HG03571 (cell line): Measurements from ENCODE around the gene DPAGT1.
A peak's percentile ranks its signal among the peaks of the same experiment; 100 is the strongest.

Source experiments
- ATAC-seq: cut with Tn5 transposase; IDR thresholded peaks from one replicate; pipeline ENCODE4 v1.9.1; 2021; ENCODE audit not compliant: unreplicated experiment

Gene DPAGT1

DNA sequence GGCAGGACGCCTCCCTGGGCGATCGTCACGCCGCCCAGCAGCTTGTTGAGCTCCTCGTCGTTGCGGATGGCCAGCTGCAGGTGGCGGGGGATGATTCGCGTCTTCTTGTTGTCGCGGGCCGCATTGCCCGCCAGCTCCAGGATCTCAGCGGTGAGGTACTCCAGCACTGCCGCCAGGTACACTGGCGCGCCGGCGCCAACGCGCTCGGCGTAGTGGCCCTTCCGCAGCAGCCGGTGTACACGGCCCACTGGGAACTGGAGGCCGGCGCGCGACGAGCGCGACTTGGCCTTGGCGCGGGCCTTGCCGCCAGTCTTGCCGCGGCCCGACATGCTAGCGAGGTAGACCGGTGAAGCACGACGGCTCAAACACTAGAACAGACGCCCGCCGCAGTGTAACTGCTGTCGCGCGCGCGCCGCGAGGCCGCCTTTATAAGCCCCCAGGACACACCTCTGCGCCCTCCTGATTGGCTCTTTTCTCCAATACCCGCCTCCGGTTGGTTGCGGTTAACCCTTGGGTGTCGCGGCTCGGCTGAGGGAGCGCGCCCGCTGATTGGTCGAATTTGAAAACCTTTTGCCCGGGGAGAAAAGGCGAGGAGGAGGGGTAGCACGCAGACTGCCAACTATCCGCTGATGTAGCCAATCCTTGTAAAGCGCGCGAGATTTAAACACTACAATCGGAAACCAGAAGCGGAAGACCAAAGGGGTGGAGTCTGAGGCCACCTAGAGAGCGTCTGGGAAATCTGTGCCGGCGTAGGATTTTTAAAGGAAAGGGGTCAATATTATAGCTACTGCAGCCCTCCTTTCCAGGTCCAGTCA lies 6.4 kb downstream of the DPAGT1 start:
- ATAC-seq, result peak; percentile 82

DNA sequence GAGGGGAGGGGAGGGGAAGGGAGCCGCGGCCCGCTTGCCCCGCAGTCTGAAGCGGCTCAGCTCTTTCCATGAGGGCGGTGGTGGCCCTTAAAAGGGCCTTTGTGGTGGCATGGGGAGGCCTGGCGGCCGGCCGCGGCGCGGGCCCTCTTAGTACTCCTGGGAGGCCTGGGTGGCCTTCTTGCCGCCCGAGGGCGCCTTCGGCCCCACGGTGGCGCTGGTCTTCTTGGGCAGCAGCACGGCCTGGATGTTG lies 6.9 kb downstream of the DPAGT1 start:
- peak; percentile 28 for ATAC-seq

DNA sequence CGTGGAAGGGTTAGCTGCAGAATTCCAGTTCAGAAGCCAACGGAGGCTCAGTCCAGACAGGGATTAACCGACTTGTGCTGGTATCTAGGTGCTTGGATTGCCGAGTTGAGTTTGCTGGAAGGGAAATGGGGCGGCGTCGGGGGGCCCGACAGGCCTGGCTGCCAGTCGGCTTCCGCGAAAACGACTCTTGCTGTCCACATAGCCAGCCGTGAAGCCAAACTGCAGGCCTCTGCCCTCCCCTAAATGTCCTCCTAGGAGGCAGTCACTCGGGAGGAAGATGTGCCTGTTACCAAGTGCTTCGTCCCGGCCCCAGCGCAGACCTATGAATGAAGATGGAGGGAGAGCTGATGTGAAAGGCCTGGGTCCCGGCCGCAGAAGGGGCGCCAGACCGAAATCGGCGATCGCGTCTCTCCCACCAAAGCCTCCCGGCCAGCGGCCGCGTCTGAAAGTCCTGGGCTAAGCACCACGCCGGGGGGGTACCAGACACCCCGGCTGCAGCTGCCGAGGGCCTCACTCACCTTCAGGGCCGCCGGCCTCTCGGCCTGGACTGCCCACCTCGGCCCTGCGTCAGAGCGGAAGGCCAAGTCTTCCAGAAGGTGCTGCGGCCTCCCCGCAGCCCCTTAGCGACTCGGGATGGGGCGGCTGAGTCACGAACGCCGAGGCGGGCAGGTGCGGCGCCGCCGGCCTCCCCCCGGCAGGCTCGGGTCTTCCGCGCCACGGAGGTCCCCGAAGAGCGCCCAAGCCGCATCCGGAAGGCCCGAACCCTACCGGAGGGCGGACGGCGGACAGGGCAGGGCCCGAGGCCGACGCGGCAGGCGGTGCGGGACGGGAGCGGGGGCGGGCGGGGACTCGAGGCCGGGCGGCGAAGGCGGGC lies 7.5 kb downstream of the DPAGT1 start:
- ATAC-seq, result no peak

DNA sequence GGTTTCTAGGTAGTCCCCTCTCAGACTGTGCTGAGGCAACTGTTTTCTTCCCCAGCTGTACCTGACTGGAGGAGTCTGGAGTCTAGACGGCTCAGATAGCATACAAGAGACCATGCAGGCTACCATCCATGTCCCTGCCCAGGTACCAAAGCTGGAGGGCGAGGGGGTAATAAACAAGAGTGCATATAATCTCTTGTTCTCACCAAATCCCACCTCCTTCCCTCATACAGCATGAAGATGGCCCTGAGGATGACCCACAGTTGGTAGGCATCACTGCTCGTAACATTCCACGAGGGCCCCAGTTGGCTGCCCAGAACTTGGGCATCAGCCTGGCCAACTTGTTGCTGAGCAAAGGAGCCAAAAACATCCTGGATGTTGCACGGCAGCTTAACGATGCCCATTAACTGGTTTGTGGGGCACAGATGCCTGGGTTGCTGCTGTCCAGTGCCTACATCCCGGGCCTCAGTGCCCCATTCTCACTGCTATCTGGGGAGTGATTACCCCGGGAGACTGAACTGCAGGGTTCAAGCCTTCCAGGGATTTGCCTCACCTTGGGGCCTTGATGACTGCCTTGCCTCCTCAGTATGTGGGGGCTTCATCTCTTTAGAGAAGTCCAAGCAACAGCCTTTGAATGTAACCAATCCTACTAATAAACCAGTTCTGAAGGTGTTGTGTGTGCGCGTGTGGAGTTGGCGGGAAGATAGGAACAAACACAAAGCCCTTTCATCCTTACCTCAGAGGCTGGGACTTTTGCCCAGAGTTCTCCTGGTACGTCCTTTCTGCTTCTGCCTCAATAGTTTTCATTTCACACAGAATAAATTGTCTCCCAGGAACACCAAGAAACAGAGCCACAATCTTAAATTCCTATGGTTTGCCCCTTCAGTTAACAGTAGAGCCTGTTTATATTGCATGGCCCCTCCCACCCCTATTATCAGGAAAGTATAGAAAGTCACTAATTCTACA lies 8.5 kb downstream of the DPAGT1 start:
- ATAC-seq, result no peak

DNA sequence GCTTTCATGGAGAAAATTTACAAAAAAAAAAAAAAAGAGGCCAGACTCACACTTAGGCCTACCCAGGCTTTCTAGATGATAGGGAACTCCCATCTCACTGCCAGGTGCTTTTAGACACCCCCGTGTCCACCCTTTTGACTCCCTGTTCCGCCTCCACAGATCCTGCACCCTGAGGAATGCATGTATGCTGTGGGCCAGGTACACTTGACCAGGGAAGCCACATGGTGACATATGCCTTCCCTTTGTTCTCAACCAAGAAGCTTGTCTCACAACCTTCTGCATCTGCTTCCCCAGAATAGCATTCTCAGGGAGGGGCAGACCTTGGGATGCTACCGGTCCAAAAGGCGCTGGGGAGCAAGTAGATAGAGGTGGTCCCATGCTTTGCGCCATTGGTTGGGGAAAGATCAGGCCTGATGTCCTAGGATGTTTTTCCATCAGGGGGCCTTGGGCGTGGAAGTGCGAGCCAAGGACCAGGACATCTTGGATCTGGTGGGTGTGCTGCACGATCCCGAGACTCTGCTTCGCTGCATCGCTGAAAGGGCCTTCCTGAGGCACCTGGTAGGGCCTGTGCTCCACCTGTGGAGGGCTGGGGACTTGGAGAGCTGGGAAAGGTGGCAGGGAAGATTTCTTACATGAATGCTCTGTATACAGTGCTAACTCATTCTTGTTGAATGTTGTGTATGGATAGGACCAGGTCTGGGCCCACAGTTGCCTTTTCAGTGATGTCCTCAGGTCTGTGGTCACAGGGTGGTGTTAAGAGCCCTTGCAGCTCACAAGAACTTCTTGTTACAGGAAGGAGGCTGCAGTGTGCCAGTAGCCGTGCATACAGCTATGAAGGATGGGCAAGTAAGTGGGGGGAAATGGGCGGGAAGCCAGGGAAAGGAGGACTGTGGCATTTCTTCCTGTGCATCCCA lies 9.4 kb downstream of the DPAGT1 start:
- ATAC-seq, result no peak

DNA sequence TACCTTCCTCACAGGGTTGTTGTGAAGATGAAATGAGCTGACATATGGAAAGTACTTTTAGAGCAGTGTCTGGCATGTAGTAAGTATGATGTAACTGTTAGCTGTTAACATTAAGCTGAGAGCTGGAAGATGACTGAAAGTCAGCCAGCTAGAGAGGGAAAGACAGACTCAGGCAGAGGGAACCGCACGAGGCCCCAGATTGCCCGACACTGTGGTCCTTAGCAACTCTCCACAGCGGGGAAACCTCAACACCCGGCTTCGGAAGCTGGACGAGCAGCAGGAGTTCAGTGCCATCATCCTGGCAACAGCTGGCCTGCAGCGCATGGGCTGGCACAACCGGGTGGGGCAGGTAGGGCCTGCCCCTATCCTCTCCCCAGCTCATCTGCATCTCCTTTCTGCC lies 10.5 kb downstream of the DPAGT1 start:
- ATAC-seq, result no peak

DNA sequence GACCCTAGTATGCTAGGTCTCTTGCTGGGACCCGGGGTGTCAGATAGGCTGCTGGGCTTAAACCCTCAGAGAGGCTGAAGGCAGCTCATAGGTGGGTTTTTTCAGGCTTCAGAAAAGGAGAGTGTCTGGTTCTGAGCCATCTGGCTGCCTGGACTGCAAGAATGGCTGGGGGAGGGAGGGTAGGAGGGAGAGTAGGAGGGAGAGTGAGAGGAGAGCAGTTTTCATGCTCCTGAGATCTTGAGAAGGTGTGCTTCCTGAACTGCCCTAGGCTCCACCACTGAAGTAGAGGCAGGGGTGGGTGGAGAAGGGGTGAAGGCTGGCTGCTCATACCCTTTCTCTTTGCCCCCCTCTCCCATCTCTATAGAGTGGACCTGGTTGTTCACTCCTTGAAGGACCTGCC lies 12.3 kb downstream of the DPAGT1 start:
- ATAC-seq, result no peak

DNA sequence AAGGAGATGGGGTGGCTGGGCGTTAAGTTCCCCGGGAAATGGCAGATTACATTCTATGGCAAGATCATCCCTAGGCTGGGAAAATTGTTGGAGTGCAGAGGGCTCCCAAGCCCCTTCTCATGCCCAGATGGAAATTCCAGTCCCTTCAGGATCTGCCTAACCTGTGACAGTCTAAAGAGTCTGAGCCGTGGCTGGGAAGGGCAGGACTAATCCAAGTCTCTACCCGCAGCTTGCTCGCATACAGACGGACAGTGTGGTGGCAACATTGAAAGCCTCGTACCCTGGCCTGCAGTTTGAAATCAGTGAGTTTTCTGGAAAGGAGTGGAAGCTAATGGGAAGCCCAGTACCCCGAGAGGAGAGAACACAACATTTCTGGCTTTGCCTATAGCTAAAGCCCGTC lies 13.2 kb downstream of the DPAGT1 start:
- ATAC-seq, result no peak

DNA sequence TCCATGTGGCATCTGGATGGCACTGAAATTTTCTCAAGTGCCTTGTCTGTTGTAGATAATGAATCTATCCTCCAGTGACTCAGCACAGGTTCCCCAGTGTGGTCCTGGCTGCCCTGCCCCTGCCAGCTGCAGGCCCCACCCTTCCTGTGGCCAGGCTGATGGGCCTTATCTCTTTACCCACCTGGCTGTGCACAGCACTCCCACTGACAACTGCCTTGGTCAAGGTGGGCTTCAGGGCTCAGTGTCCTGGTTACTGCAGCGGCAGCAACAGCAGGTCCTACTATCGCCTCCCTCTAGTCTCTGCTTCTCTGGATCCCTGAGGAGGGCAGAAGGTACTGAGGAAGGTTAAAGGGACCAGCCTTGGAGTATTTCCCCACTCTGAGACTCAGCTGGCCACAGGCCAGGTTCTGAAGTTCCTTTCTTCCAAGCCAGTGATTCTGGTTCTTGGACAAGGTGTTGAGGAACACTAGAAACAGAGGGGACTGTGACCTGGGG lies 13.9 kb downstream of the DPAGT1 start:
- ATAC-seq, result no peak

DNA sequence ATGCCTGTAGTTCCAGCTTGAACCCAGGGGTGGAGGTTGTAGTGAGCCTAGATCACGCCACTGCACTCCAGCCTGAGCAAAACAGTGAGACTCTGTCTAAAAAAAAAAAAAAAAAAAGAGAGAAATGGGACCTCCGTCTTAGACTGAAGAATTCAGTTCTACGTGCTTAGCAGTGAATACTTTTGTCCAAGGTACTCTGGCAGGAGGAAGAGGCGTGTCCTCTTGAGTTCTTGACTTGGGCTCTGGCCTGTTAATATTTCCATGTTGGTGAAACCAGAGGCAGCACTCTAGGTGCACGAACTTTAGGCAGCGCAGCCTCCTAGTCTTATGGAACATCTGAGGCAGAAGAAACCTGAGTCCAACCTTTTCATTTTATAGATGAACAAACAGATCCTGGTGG lies 14.5 kb downstream of the DPAGT1 start:
- ATAC-seq, result no peak

DNA sequence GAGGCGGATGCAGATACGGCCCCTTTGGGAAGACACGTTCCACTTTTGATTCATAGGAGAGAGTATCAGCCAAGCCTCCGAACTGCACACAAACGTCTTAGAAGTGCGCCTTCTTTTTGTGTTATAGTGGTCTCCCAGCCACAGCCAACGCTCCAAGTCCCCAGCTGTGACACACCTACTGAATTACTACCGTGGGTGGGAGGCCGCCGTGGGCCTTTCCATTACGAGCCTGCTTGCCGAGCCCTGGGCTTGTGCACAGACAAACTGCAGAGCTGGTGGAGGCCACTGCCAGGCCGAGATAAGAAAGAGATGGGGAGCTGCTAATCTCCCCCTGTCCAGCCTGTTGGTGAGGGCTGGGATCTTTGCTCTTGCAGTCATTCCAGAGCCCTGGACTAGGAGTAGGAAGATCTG lies 16.2 kb downstream of the DPAGT1 start:
- ATAC-seq, result peak; percentile 2

DNA sequence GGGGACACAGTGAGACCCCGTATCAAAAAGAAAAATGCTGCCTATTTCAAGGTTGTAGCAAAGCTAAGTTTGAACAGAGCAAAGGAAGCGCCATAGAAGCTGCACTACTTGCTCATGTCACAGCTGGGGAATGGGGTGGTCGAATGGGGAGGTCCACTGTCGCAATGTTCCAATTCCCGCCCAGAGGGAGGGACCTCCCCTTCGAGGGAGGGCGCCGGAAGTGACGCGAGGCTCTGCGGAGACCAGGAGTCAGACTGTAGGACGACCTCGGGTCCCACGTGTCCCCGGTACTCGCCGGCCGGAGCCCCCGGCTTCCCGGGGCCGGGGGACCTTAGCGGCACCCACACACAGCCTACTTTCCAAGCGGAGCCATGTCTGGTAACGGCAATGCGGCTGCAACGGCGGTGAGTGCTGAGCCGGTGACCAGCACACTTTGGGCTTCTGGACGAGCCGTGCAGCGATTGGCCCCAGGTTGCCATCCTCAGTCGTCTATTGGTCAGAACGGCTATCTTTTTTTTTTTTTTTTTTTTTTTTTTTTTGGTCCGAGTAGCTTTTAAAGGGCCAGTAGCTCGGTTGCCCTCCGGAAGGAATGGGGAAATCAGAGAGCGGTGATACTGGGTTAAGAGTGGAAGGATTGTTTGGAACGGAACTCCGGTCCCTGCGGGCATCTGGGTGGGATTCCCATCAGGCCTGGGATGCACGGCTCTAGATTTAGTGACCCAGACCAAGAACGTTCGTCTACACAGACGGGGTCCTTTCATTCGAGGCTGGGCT lies 16.8 kb downstream of the DPAGT1 start, which contains the start of gene HMBS:
Gene HMBS, plus strand, starts transcription at position 219 of the 774 bp plus-strand sequence. Its CDS starts 153 bp downstream, at position 372.
- ATAC-seq, result peak; percentile 86

DNA sequence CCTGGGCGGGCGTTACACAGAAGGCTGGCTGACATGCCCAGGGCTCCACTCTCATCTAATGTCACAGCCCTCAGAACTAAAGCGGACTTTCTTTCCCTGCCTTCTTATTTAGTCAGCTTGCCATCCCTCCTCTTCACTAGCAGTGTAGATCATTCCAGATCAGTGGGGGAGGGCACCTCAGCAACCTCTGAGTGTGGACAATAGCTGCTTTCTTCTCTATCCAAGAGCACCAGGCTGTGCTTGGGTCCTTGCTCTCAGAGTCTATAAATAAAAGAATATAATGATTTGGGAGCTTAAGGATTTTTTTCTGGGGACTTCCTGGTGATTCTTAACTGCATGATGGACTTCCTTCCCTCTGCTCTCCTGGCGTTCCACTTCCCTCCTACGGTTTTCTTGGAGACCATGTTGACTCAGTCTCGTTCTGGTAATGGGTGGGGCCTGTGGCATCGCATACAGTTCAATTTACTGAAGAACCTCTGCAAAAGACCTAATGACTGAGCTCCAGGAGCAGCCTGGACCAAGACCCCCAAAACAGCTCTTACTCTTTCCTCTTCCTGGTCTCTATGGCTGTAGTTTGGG lies 19.9 kb downstream of the DPAGT1 start:
- no peak for ATAC-seq

DNA sequence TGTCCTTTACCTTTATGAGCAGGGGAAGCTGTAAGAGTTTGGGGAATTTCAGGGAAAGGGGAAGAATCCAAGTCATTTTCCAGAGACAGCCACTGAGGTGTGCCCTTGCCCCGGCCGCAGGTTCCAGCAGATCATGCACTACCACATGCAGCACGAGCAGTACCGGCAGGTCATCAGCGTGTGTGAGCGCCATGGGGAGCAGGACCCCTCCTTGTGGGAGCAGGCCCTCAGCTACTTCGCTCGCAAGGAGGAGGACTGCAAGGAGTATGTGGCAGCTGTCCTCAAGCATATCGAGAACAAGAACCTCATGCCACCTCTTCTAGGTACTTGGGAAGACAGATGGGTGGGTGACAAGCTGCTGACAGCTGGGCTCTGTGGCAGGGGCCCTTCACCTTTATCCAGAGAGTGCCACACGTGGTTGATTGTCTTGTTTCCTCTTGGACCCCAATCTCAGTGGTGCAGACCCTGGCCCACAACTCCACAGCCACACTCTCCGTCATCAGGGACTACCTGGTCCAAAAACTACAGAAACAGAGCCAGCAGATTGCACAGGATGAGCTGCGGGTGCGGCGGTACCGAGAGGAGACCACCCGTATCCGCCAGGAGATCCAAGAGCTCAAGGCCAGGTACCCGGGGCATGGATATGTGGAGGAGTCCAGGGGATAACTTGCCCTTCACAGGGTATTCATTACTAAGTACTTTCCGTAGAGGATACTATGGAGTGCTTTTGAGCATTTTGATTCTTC lies 22.8 kb downstream of the DPAGT1 start:
- no peak for ATAC-seq

DNA sequence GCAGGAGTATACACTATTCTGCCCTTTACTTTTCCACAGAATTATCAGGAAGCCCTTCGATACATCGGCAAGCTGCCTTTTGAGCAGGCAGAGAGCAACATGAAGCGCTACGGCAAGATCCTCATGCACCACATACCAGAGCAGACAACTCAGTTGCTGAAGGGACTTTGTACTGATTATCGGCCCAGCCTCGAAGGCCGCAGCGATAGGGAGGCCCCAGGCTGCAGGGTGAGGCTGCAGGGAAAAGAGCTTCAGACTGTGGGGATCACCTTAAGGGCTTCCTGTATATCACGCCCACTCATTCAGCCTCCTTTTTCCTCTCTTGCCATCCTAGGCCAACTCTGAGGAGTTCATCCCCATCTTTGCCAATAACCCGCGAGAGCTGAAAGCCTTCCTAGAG lies 23.8 kb downstream of the DPAGT1 start:
- no peak for ATAC-seq

DNA sequence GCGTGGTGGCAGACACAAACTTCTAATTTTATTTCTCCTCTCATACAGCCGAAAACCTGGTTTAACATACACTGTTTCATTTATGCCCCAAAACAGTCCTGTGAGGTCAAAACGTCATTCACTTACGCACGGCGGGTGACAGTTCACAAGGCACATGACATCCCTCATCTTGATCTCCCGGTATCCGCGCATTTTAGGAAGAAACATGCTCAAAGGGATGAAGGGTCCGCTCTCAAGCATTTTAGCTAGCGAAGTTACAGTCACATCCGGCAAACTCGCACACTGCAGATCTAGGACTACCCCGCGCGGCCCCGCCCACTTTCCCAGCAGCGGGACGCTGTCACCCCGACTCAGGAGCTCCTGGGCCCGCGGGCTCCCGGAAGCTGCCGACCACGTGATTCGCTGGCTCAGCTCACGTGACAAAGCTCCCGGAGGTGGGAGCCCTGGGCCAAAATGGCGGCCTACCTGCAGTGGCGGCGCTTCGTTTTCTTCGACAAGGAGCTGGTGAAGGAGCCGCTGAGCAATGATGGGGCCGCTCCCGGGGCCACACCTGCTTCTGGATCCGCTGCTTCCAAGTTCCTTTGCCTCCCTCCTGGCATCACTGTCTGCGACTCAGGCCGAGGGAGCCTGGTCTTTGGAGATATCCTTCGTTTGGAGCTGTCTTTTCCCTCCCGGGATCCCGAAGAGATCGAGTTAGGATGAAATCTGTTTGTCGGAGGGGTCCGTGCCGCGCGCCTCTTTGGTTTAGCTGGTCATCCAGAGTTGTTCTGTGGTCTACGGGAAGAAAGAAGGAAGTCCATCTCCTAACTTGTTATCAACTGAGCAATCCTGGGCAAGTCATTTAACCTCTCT lies 34.1 kb downstream of the DPAGT1 start, which contains the start of gene VPS11:
Gene VPS11, plus strand, starts transcription at position 448 of the 852 bp plus-strand sequence. Its CDS starts 6 bp downstream, at position 454.
- ATAC-seq, result peak; percentile 87

DNA sequence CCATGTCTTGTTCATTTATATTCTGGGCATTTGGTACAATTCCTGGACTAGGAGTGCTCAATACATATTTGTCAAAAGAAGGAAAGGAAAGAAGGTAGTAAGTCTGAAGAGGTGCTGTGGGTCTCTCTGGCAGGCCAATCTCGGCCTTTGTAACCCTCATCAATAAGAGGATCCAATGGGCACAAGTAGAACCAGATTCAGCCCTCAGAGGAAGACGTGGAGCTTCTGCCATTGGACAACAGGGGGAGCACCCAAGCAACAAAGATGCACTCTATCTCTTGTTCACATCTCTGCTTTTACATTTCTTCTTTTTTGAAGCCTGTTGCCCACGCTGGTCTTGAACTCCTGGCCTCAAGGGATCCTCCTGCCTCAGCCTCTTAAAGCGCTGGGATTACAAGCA lies 36.3 kb downstream of the DPAGT1 start:
- no peak for ATAC-seq
